GM21737 (cell line): ENCODE measurements around the gene ADAM12.
"Not testable (repeated sequence)": the region's sequence is repeated elsewhere in the genome, so short reads cannot be mapped to it uniquely, and the experiment has no call there.

Source experiments
- ATAC-seq: cut with Tn5 transposase; IDR thresholded peaks from one replicate; pipeline ENCODE4 v1.9.1; 2021; ENCODE audit warnings: mild to moderate bottlenecking, moderate library complexity; ENCODE audit not compliant: unreplicated experiment

Gene ADAM12

GRCh38 chr10:126191192-126191591 lies 197.1 kb downstream of the ADAM12 start:
- no peak for ATAC-seq

- ATAC-seq: no peak
These were observed 199.5 kb downstream of the ADAM12 start for GRCh38 chr10:126188679-126189200.

- no peak for ATAC-seq
These were observed 200.9 kb downstream of the ADAM12 start for GRCh38 chr10:126187399-126187798.

GRCh38 chr10:126186766-126187165 lies 201.5 kb downstream of the ADAM12 start:
- ATAC-seq: no peak

GRCh38 chr10:126185676-126186447 lies 202.4 kb downstream of the ADAM12 start:
- no peak for ATAC-seq

- no peak for ATAC-seq
These were observed 206.7 kb downstream of the ADAM12 start for GRCh38 chr10:126181626-126182025.

GRCh38 chr10:126179637-126180036 lies 208.6 kb downstream of the ADAM12 start:
- no peak for ATAC-seq

- ATAC-seq: no peak
These were observed 210.8 kb downstream of the ADAM12 start for GRCh38 chr10:126177417-126178030.

GRCh38 chr10:126175641-126176262 lies 212.5 kb downstream of the ADAM12 start:
- no peak for ATAC-seq

GRCh38 chr10:126172755-126173154 lies 215.5 kb downstream of the ADAM12 start:
- ATAC-seq: not testable (repeated sequence)

- ATAC-seq: no peak
These were observed 216.7 kb downstream of the ADAM12 start for GRCh38 chr10:126171555-126171954.

- ATAC-seq: no peak
These were observed 217.5 kb downstream of the ADAM12 start for GRCh38 chr10:126170776-126171175.

GRCh38 chr10:126170371-126170770 lies 217.9 kb downstream of the ADAM12 start:
- ATAC-seq: no peak

- no peak for ATAC-seq
These were observed 218.4 kb downstream of the ADAM12 start for GRCh38 chr10:126169899-126170298.

- no peak for ATAC-seq
These were observed 221.5 kb downstream of the ADAM12 start for GRCh38 chr10:126166797-126167196.

- ATAC-seq: no peak
These were observed 222.4 kb downstream of the ADAM12 start for GRCh38 chr10:126165874-126166273.

GRCh38 chr10:126163506-126163905 lies 224.8 kb downstream of the ADAM12 start:
- ATAC-seq: no peak

- ATAC-seq: no peak
These were observed 226.6 kb downstream of the ADAM12 start for GRCh38 chr10:126161691-126162090.

- no peak for ATAC-seq
These were observed 227.2 kb downstream of the ADAM12 start for GRCh38 chr10:126160971-126161630.

- ATAC-seq: no peak
These were observed 227.7 kb downstream of the ADAM12 start for GRCh38 chr10:126160571-126160970.
